T1000 (cell line): ENCODE measurements around the gene PHLPP1.

Experiments
- DNase-seq: peaks from one replicate; lab custom pipeline; 2025; ENCODE audit warnings: mixed read lengths; lab: John Stamatoyannopoulos, UW

The PHLPP1 gene

GRCh38 chr18:62810682-62811081 lies 95.3 kb downstream of the PHLPP1 start:
- DNase-seq, result no peak

DNA sequence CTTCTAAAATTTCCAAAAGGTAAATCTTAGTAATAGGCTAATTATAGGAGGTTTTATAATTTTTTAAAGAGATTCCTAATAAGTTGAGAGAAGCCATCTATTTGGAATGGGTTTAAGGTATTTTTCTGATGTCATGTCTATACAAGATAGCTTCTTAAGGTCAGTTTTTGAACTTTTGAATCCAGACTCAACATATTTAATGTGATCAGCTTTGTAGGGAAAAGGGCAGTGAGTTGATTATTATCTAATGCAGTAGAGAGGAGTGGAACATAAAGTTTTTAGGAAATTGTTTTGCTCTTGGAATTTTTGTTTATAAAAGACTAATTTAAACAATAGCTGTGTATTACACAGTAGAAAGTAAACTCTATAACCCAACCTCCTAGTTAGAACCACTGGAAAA lies 96.3 kb downstream of the PHLPP1 start:
- no peak for DNase-seq

DNA sequence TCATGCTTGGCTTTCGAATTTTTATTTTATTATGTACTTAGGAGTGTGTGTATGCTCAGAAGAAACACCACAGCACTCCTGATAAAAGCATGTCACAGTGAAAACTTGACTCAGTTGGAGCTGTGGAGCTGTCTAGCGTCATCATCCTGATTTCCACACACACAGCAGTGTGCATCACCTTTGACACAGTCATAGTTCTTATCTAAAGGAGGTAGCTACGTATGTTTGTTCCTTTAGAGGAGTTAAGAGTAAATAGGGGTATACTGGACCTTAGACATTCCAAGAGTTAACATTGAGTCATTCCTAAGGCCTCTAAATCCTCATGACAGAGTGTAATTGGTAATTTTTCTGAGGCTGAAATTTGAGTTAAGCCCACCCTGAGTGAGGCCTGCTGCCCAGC lies 96.9 kb downstream of the PHLPP1 start:
- no peak for DNase-seq

DNA sequence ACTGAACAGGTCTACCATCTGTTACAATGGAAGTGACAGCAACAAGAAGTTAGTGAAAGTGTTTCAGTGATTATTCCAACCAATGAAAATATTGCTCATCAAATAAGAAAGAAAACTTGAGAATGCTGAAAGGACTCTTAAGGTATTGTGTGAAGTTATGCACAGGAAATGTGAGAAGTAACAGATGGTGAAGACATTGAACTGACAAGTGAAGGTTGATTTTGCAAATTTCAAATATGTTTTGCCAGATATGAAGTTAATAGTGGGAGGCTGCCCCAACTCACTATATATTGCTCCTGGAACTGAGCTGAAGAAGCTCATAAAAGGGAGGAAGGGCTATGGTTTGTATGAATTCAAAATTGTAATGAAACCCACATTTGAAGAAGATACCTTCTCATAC lies 97.5 kb downstream of the PHLPP1 start:
- no peak for DNase-seq

DNA sequence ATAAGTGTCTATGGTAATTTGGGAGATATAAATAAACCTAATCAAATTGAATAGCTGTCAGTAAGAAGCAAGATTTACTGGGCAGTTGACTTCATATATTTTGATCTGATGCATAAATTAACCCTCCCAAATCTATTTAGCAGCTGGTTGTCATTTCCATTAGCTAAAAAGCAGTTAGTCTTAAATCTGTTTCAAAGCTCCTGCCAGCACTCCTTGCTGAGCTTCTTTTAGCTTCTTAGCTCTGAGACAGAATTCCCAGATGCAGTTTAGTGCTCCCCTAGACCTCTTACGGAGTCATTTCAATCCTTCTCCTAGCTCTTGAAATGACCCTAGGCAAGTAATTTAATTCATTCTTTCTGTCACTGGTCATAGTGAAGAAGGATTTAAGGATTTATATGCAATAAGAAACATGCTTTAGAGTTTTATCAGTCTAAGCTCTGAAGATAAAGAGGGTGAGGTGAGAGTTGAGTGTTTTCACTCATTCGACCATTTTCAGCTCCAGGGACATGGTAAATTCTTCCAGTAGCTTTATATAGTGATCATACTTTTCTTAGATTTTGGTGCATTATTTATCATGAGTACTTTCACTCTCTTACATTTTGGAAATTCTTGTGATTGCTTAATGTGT lies 98.9 kb downstream of the PHLPP1 start:
- no peak for DNase-seq

- no peak for DNase-seq
Observed at GRCh38 chr18:62825382-62825781, 110.0 kb downstream of the PHLPP1 start.

GRCh38 chr18:62827397-62827796 lies 112.1 kb downstream of the PHLPP1 start:
- DNase-seq, result no peak

GRCh38 chr18:62828091-62828640 lies 112.8 kb downstream of the PHLPP1 start:
- DNase-seq, result no peak

DNA sequence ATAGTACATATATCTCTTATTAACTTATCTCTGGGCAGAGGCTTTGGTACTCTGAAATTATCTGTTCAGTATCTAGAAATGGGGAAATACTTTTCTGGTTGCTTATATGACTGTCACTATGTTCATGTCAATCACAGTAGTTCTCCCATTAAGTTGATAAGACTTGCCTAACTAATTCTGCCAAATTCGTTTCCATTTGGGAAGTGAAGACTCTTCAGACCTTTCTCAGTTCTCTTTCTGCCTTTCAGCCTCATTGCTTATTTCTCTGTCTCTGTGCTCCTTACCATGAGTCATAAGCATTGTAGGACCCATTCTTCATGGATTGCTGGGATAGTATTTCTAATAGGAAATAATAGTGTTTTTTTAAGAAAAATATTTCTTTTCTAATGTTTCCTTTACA lies 113.5 kb downstream of the PHLPP1 start:
- DNase-seq, result no peak

DNA sequence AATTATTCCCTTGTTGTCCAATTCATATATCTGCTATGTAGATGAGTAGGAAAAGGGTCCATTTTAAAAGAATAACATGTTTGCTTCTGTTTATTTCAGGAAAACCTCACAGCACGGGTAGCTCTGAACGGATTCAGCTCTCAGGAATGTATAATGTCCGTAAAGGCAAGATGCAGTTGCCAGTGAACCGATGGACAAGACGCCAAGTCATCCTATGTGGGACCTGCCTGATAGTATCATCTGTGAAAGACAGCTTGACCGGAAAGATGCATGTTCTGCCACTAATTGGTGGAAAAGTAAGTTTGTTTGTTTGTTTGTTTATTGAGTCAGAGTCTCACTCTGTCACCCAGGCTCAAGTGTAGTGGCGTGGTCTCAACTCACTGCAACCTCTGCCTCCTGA lies 114.6 kb downstream of the PHLPP1 start:
- DNase-seq, result no peak

GRCh38 chr18:62832282-62832681 lies 116.9 kb downstream of the PHLPP1 start:
- no peak for DNase-seq

DNA sequence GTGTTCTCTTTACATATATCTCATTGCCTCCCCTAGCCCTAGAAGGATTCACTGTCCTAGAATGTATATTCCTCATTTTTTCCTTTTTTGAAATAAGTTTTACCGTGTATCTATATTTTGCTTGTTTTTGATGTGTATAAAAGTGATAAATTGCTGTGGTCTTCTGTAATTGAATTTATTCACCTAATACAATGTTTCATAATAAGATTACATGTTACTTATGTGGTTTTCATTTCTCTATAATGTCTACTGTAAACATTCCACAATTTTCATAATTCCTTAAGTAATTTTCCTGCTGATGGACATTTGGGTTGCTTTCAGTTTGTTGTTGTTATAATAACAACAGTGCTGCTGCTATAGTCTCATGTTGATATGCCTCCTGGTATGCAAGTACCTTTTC lies 118.2 kb downstream of the PHLPP1 start:
- DNase-seq, result no peak

GRCh38 chr18:62834715-62835114 lies 119.4 kb downstream of the PHLPP1 start:
- no peak for DNase-seq

- no peak for DNase-seq
Observed at GRCh38 chr18:62837011-62837410, 121.7 kb downstream of the PHLPP1 start.

DNA sequence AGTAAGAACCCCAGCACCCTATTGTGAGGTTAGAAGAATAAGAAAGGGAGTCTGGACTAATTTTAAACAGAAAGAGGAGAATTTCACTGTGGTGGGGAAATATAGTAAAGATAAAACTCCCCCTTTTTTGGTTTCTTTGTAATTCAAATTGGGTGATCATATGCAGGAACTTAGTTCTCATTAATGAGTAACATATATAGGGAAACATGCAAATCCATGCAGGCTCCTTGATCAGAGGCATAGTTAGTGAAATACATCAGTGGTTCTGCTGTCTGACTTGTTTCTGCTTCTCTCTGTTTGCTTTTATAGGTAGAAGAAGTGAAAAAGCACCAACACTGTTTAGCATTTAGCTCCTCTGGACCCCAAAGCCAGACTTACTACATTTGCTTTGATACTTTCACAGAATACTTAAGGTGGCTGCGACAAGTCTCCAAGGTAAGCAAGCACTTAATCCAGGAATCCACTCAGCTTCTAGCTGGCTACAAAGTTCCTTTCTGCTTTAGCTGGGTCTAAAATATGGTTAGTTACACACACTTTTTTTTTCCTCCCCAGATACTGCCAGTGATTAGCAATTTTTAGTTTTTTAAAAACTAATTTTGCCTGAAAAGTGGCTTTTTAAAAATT lies 123.2 kb downstream of the PHLPP1 start:
- no peak for DNase-seq

GRCh38 chr18:62839874-62840713 lies 124.8 kb downstream of the PHLPP1 start:
- no peak for DNase-seq

- no peak for DNase-seq
Observed at GRCh38 chr18:62841405-62841804, 126.1 kb downstream of the PHLPP1 start.

DNA sequence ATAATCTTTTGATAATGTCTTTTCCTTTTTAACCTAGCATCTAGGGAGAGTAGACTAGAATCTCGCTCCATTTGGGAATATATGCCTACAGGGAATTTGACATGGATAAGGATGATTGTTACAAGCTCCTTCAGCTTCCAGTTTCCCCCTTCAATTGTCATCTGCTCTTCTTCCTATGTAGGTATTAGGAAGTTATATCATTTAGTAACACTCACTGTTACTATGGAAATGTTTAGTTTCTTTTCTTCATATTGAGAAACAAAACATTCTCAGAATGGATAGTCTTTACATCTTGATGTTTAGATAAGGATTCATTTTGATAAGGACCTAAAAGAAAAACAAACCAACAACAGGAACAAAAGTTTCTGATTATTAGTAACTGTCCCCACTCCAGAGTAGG lies 127.6 kb downstream of the PHLPP1 start:
- no peak for DNase-seq

DNA sequence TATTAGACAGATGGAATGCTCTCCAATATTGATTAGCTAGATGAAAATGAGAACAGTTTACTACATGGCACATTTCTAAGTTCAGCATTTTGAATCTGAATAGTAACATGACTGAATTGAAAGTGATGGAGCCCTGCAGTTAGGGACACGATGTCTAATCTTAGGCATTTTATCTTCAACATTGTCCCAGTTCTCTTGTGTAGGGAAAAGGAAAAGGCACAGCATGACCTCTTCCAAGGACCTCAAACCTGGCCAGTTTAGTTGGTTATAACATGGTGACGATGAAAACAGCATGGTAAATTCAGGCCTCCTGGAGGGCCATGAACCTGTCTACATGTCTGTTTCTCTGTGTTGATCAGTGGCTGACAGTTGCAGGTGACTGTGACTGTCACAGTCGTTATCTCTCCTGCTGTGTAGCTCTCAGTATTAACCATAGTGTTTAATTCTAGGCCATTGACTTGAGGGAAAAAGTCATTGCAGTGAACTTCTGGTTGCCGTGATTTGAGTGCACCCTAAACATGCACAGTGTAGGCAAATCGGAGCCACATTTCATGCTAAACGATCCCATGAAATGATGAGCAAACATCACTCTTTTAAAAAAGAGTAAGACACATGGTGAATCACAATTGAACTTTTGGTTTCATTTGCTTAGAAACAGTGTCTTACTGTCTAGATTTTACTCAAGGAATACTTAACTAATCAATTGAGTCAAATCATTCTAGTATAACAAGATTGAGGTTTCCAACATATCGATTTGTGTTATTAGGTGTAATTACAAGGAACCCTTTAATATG lies 129.7 kb downstream of the PHLPP1 start:
- no peak for DNase-seq

- DNase-seq, result no peak
Observed at GRCh38 chr18:62846313-62846712, 131.0 kb downstream of the PHLPP1 start.

DNA sequence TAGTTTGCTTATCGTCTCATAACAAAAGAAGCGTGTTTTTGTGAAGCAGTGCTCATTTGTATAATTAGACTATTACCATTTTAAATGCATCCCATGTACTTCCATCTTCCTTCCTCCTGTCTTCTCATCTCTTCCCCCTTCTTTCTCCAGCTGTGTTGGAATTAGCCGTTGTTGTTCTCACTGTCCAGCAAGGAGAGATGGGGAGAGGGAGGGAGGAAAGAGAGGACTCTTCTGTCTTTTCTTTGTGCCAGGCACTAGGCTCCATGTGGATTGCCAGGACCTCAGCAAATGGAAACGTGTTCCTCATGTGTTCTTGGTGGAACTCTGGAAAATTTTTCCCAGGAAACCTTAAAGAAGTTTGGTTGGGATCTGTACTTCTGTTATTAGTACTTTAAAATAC lies 131.7 kb downstream of the PHLPP1 start:
- no peak for DNase-seq

GRCh38 chr18:62848946-62849345 lies 133.6 kb downstream of the PHLPP1 start:
- DNase-seq, result no peak
